ENCODE results near the gene CFAP91. TPM values are rescaled to one million over a fixed set of nuclear protein-coding genes. Genes with fewer than 3 reads are reported as not detected.

The CFAP91 gene
- total RNA-seq, 1 donor from 2014 or later, result 19.0 TPM

GRCh38 chr3:119660474-119661440, 42.1 kb upstream of the CFAP91 start, which contains the start of gene POPDC2:
Gene POPDC2, minus strand, starts transcription at chr3:119660589. Its CDS starts 166 bp downstream, at chr3:119660423.
- H3K27ac Mint-ChIP-seq, result no peak within 1 kb of the TSS
- H3K27me3 Mint-ChIP-seq, result no peaks in the 10 kb centered on the region
- no peaks in the 10 kb centered on the region for H3K4me1 Mint-ChIP-seq (ENCODE audit: unreplicated experiment)
- H3K4me3 Mint-ChIP-seq, result no peak within 1 kb of the TSS
- H3K9me3 Mint-ChIP-seq, result no peaks in the 10 kb centered on the region
- no peak for TF ChIP-seq CTCF (conservative IDR thresholded peaks at IDR 0.05)
- H3K36me3 Mint-ChIP-seq, result peaks cover 5% of the 10 kb centered on the region
- DNase-seq (ENCODE audit: extremely low spot score, unreplicated experiment), result no peak

- no peak for DNase-seq (ENCODE audit: extremely low spot score, unreplicated experiment)
- Mint-ChIP-seq H3K9me3 (no peaks in the 10 kb centered on the region), H3K27ac (no peak overlapping the region), H3K4me1 (ENCODE audit: unreplicated experiment) (no peaks in the 10 kb centered on the region), H3K27me3 (no peaks in the 10 kb centered on the region), H3K36me3 (peaks cover 8% of the 10 kb centered on the region), H3K4me3 (no peak overlapping the region)
- TF ChIP-seq CTCF (conservative IDR thresholded peaks at IDR 0.05), result no peak
Measured at GRCh38 chr3:119662604-119663373, 40.0 kb upstream of the CFAP91 start.

GRCh38 chr3:119663885-119664284, 38.9 kb upstream of the CFAP91 start:
- Mint-ChIP-seq H3K27me3 (no peaks in the 10 kb centered on the region), H3K9me3 (no peaks in the 10 kb centered on the region), H3K27ac (no peak overlapping the region), H3K4me1 (ENCODE audit: unreplicated experiment) (no peaks in the 10 kb centered on the region), H3K36me3 (peaks cover 8% of the 10 kb centered on the region), H3K4me3 (no peak overlapping the region)
- no peak for TF ChIP-seq CTCF (conservative IDR thresholded peaks at IDR 0.05)
- no peak for DNase-seq (ENCODE audit: extremely low spot score, unreplicated experiment)

GRCh38 chr3:119664370-119664769, 38.5 kb upstream of the CFAP91 start:
- Mint-ChIP-seq H3K9me3 (no peaks in the 10 kb centered on the region), H3K27me3 (no peaks in the 10 kb centered on the region), H3K4me1 (ENCODE audit: unreplicated experiment) (no peaks in the 10 kb centered on the region), H3K27ac (peak overlapping the region; percentile 19), H3K36me3 (peaks cover 13% of the 10 kb centered on the region), H3K4me3 (no peak overlapping the region)
- no peak for DNase-seq (ENCODE audit: extremely low spot score, unreplicated experiment)
- no peak for TF ChIP-seq CTCF (conservative IDR thresholded peaks at IDR 0.05)

GRCh38 chr3:119664850-119665379, 37.9 kb upstream of the CFAP91 start:
- no peak for DNase-seq (ENCODE audit: extremely low spot score, unreplicated experiment)
- H3K27ac Mint-ChIP-seq, result peak overlapping the region; percentile 19
- no peak for TF ChIP-seq CTCF (conservative IDR thresholded peaks at IDR 0.05)

More at GRCh38 chr3:119664850-119665379, 37.9 kb upstream of the CFAP91 start:
- Mint-ChIP-seq H3K9me3 (no peaks in the 10 kb centered on the region), H3K4me3 (no peak overlapping the region), H3K4me1 (ENCODE audit: unreplicated experiment) (no peaks in the 10 kb centered on the region), H3K36me3 (peaks cover 12% of the 10 kb centered on the region), H3K27me3 (no peaks in the 10 kb centered on the region)

Data from type B pancreatic cell (in vitro differentiated cells).